Activated CD8-positive, alpha-beta T cell treated with anti-CD3 and anti-CD28 coated beads for 36 hours (primary cell): ENCODE results near the gene ADAMTS5. TPM values are rescaled to one million over a fixed set of nuclear protein-coding genes. Genes with fewer than 3 reads are reported as not detected.
A peak's percentile ranks its signal among the peaks of the same experiment; 100 is the strongest.

Experiments used
- ATAC-seq: fragments of 200-7000 bp; cut with Tn5 transposase; one replicate; pipeline ENCODE4 v1.10.0; 2021; ENCODE audit warnings: mild to moderate bottlenecking, moderate library complexity
- CTCF ChIA-PET: fragments of 350-600 bp; sonication (Branson Sonifier 250); formaldehyde crosslinking; loops from one replicate; lab custom pipeline; 2021; ENCODE audit warnings: antibody characterized with exemption; lab: Charles Lee
- POLR2A ChIA-PET: fragments of 350-600 bp; sonication (Branson Sonifier 250); formaldehyde crosslinking; loops from one replicate; lab custom pipeline; 2021; ENCODE audit warnings: antibody characterized with exemption; lab: Charles Lee
- DNase-seq: peaks from one replicate; pipeline ENCODE4 v3.0.0-alpha.2; 2020
- H3K27ac Mint-ChIP-seq: one replicate; pipeline ENCODE4 v1.8.0; 2021; ENCODE audit warnings: mild to moderate bottlenecking, mixed read lengths
- H3K27me3 Mint-ChIP-seq: one replicate; pipeline ENCODE4 v1.8.0; 2021; ENCODE audit warnings: mixed read lengths
- H3K36me3 Mint-ChIP-seq: one replicate; pipeline ENCODE4 v1.8.0; 2021; ENCODE audit warnings: low read depth, mixed read lengths
- H3K4me1 Mint-ChIP-seq: one replicate; pipeline ENCODE4 v1.8.0; 2021; ENCODE audit warnings: low read depth, mixed read lengths
- H3K4me3 Mint-ChIP-seq: one replicate; pipeline ENCODE4 v1.8.0; 2021; ENCODE audit warnings: mild to moderate bottlenecking, moderate library complexity, mixed read lengths
- H3K9me3 Mint-ChIP-seq: one replicate; pipeline ENCODE4 v1.8.0; 2021; ENCODE audit warnings: mixed read lengths
- CTCF ChIP-seq: fragments of 200-600 bp; IDR thresholded peaks from one replicate; pipeline ENCODE4 v1.8.0; 2022; ENCODE audit warnings: antibody characterized with exemption, mild to moderate bottlenecking
- intact Hi-C: fragments of 100-400 bp; cut with micrococcal nuclease; formaldehyde crosslinking; loops from one replicate; pipeline ENCODE4 v1.10.0; 2022
- total RNA-seq, 2 experiments: library from RNA; stranded (reverse); gene quantifications; one replicate each; pipeline ENCODE4 v1.2.3, GENCODE V29; 2021

Gene ADAMTS5
- total RNA-seq, 2 experiments from 2014 or later, result not detected

DNA sequence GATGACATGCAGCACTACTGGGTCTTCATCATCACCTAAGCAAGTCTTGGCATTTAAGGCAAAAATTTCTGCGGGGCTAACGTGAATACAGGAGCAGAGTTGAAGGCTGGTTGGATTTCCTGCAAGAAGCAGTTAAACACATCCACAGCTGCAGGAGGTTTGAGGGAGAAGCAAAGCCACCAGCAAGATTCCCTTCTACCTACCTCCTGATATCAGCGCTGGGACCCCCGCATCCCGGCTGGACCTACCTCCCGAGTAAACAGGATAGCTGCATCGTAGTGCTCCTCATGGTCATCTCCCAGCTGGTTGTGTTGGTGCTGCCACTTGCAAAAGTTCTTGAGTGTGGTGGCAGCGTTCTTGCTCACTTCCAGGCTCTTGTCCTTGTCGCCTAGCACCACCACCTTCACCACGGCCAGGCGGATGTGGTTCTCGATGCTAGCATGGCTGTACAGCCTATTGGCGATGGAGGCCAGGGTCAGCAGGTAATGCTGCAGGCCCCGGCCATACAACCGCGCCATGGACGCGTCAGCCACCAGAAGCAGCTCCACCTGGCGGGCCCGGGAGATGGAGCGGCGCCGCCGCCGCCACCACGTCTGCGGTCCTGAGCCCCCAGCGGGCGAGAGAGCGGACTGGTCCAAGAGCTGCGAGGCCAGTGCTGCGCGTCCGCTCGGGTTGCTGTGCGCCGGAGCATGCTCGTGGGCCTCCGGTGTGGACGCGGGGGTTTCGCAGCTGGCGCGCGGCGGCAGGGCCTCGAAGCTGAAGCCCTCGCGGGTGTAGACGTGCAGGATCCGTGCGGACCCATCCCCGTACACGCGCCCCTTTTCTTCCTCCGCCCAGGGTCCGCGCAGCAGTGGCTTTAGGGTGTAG lies 1.6 kb downstream of the ADAMTS5 start:
- ChIA-PET POLR2A (interaction anchor here (0.5 kb wide), 1 partner anchor 1361 kb away, joined by 4 read pairs; no protein-coding TSS in a partner anchor), CTCF (no interaction called here)
- H3K27me3 Mint-ChIP-seq, result peaks cover 41% of the 10 kb centered on the region
- H3K4me1 Mint-ChIP-seq, result no peaks in the 10 kb centered on the region
- no peaks in the 10 kb centered on the region for H3K36me3 Mint-ChIP-seq
- no peak for ATAC-seq
- TF ChIP-seq CTCF, result no peak
- H3K4me3 Mint-ChIP-seq, result no peak overlapping the region
- intact Hi-C loops, result no loop called here
- H3K9me3 Mint-ChIP-seq, result no peaks in the 10 kb centered on the region
- DNase-seq, result peak; percentile 1
- H3K27ac Mint-ChIP-seq, result no peak overlapping the region

- Mint-ChIP-seq H3K27ac (no peak overlapping the region), H3K4me3 (no peak overlapping the region), H3K27me3 (peaks cover 41% of the 10 kb centered on the region), H3K9me3 (no peaks in the 10 kb centered on the region), H3K36me3 (no peaks in the 10 kb centered on the region), H3K4me1 (no peaks in the 10 kb centered on the region)
- ATAC-seq (no peak), DNase-seq (no peak)
- intact Hi-C loops, result no loop called here
- no peak for TF ChIP-seq CTCF
- POLR2A ChIA-PET, result no interaction called here
- CTCF ChIA-PET, result no interaction called here
These were observed 2.6 kb downstream of the ADAMTS5 start for GRCh38 chr21:26964170-26964778.

DNA sequence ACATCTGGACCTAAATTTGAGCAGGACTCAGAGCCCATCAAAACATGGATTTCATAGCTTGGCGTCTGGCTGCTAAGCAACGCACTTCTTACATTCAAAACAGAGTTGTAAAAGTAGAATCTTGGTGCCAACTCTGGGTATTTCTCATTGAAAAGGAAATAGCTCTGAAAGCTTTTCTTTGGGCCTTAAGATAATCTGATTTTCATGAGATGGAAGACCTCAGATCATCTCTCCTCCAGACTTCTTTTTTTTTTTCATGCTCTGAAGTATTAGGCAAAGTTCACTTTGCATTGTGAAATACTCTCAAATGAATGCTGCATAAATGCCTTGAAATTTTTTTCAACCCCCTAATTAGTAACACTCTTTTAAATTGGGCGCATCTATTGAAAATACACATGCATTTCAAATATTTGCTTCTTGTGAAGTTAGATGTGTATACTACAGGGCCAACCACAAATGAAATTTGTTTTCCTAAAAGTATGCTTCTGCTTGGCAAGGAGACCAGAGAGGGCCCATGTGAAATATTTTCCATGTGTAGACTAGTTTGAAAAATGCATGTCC lies 4.2 kb downstream of the ADAMTS5 start:
- ATAC-seq (no peak), DNase-seq (no peak)
- no peak overlapping the region for H3K27ac Mint-ChIP-seq
- ChIA-PET CTCF (interaction anchor here (0.7 to 1.1 kb wide), 3 partner anchors 12 to 777 kb away, joined by 3 read pairs; no protein-coding TSS in a partner anchor), POLR2A (no interaction called here)
- H3K9me3 Mint-ChIP-seq, result no peaks in the 10 kb centered on the region
- intact Hi-C loops, result no loop called here
- no peaks in the 10 kb centered on the region for H3K36me3 Mint-ChIP-seq
- no peaks in the 10 kb centered on the region for H3K4me1 Mint-ChIP-seq
- TF ChIP-seq CTCF, result no peak
- H3K4me3 Mint-ChIP-seq, result no peak overlapping the region
- H3K27me3 Mint-ChIP-seq, result peaks cover 35% of the 10 kb centered on the region

DNA sequence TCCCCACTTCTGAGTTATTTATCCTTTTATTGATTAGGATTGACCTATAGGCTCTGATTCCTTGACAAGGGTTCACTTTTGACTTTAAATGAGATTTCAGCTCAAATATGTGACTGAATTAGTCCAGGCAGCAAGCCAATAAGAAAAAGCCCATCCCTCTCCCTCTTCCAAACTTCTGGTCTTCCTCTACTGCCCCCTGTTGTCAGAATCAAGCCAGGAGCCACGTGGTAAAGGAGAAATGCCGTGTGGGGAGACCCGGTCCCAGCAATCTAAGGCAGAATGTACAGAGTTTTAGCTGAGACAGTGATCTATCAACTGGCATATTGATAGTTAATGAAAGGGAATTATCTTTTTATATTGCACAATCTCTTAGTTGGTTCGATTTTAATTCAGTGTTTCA lies 5.2 kb downstream of the ADAMTS5 start:
- ChIA-PET CTCF (interaction anchor here (0.7 to 1.1 kb wide), 4 partner anchors 13 to 81 kb away, joined by 3 to 4 read pairs (median 3); no protein-coding TSS in a partner anchor), POLR2A (no interaction called here)
- H3K27ac Mint-ChIP-seq, result no peak overlapping the region

More for the DNA sequence above, 5.2 kb downstream of the ADAMTS5 start:
- DNase-seq (peak; percentile 4), ATAC-seq (no peak)
- no peak overlapping the region for H3K4me3 Mint-ChIP-seq
- TF ChIP-seq CTCF, result no peak
- no peaks in the 10 kb centered on the region for H3K36me3 Mint-ChIP-seq
- no peaks in the 10 kb centered on the region for H3K9me3 Mint-ChIP-seq
- peaks cover 25% of the 10 kb centered on the region for H3K27me3 Mint-ChIP-seq
- intact Hi-C loops, result no loop called here
- H3K4me1 Mint-ChIP-seq, result no peaks in the 10 kb centered on the region
